Skeletal muscle satellite cell (primary cell): ENCODE results near the gene SPSB1.

Experiments
- H3K27me3 ChIP-seq: 2 replicates; pipeline ENCODE4 v1.7.0; 2013; ENCODE audit warnings: low read length; ENCODE audit not compliant: control insufficient read depth, insufficient read depth
- H3K36me3 ChIP-seq: 2 replicates; pipeline ENCODE4 v1.7.0; 2013; ENCODE audit warnings: mild to moderate bottlenecking, control low read depth, low read length; ENCODE audit not compliant: insufficient read depth
- H3K4me1 ChIP-seq: 2 replicates; pipeline ENCODE4 v1.7.0; 2013; ENCODE audit warnings: low read length; ENCODE audit not compliant: control insufficient read depth, insufficient read depth
- H3K4me2 ChIP-seq: 2 replicates; pipeline ENCODE4 v1.7.0; 2013; ENCODE audit warnings: mild to moderate bottlenecking, low read length
- H3K4me3 ChIP-seq: 2 replicates; pipeline ENCODE4 v1.7.0; 2013; ENCODE audit warnings: low read length
- H3K9ac ChIP-seq: 2 replicates; pipeline ENCODE4 v1.7.0; 2013; ENCODE audit warnings: mild to moderate bottlenecking, low read depth, low read length, moderate library complexity
- H3K9me3 ChIP-seq: replicated peaks from 2 replicates; pipeline ENCODE4 v1.7.0; 2013; ENCODE audit warnings: mild to moderate bottlenecking, control low read depth, low read length

The SPSB1 gene

GRCh38 chr1:9262096-9262986, 30.4 kb upstream of the SPSB1 start:
- Histone ChIP-seq H3K9me3 (no peaks in the 10 kb centered on the region), H3K4me2 (no peak overlapping the region), H3K36me3 (peaks cover 44% of the 10 kb centered on the region), H3K4me3 (no peak overlapping the region), H3K27me3 (no peaks in the 10 kb centered on the region), H3K4me1 (peaks cover 13% of the 10 kb centered on the region), H3K9ac (no peak overlapping the region)

- Histone ChIP-seq H3K9me3 (no peaks in the 10 kb centered on the region), H3K36me3 (peaks cover 37% of the 10 kb centered on the region), H3K4me3 (no peak overlapping the region), H3K9ac (no peak overlapping the region), H3K4me1 (peaks cover 13% of the 10 kb centered on the region), H3K27me3 (no peaks in the 10 kb centered on the region), H3K4me2 (no peak overlapping the region)
Observed at GRCh38 chr1:9263276-9263855, 29.3 kb upstream of the SPSB1 start.

- Histone ChIP-seq H3K4me1 (peaks cover 13% of the 10 kb centered on the region), H3K9me3 (no peaks in the 10 kb centered on the region), H3K4me2 (no peak overlapping the region), H3K27me3 (no peaks in the 10 kb centered on the region), H3K4me3 (no peak overlapping the region), H3K36me3 (peaks cover 39% of the 10 kb centered on the region), H3K9ac (no peak overlapping the region)
Observed at GRCh38 chr1:9263984-9264872, 28.5 kb upstream of the SPSB1 start.

GRCh38 chr1:9265037-9265436, 27.7 kb upstream of the SPSB1 start:
- no peak overlapping the region for H3K4me2 ChIP-seq
- no peaks in the 10 kb centered on the region for H3K9me3 ChIP-seq
- H3K4me1 ChIP-seq = peaks cover 13% of the 10 kb centered on the region
- peaks cover 46% of the 10 kb centered on the region for H3K36me3 ChIP-seq
- no peak overlapping the region for H3K9ac ChIP-seq
- H3K4me3 ChIP-seq = no peak overlapping the region
- no peaks in the 10 kb centered on the region for H3K27me3 ChIP-seq

GRCh38 chr1:9265968-9266367, 26.7 kb upstream of the SPSB1 start:
- H3K9me3 ChIP-seq = no peaks in the 10 kb centered on the region
- no peaks in the 10 kb centered on the region for H3K27me3 ChIP-seq
- no peak overlapping the region for H3K4me3 ChIP-seq
- peaks cover 20% of the 10 kb centered on the region for H3K4me1 ChIP-seq
- H3K4me2 ChIP-seq = no peak overlapping the region
- H3K36me3 ChIP-seq = peaks cover 46% of the 10 kb centered on the region
- no peak overlapping the region for H3K9ac ChIP-seq

GRCh38 chr1:9267352-9267686, 25.4 kb upstream of the SPSB1 start:
- no peaks in the 10 kb centered on the region for H3K27me3 ChIP-seq
- no peak overlapping the region for H3K9ac ChIP-seq
- H3K36me3 ChIP-seq = peaks cover 46% of the 10 kb centered on the region

GRCh38 chr1:9267827-9268581, 24.7 kb upstream of the SPSB1 start:
- Histone ChIP-seq H3K27me3 (no peaks in the 10 kb centered on the region), H3K36me3 (peaks cover 42% of the 10 kb centered on the region), H3K9ac (no peak overlapping the region), H3K9me3 (no peaks in the 10 kb centered on the region), H3K4me2 (no peak overlapping the region), H3K4me3 (no peak overlapping the region), H3K4me1 (peaks cover 20% of the 10 kb centered on the region)

More at GRCh38 chr1:9267352-9267686, 25.4 kb upstream of the SPSB1 start:
- Histone ChIP-seq H3K9me3 (no peaks in the 10 kb centered on the region), H3K4me2 (no peak overlapping the region), H3K4me3 (no peak overlapping the region), H3K4me1 (peaks cover 20% of the 10 kb centered on the region)

GRCh38 chr1:9269078-9269501, 23.6 kb upstream of the SPSB1 start:
- H3K27me3 ChIP-seq = no peaks in the 10 kb centered on the region
- no peak overlapping the region for H3K4me3 ChIP-seq
- H3K4me1 ChIP-seq = peaks cover 20% of the 10 kb centered on the region
- H3K36me3 ChIP-seq = peaks cover 34% of the 10 kb centered on the region
- no peak overlapping the region for H3K4me2 ChIP-seq
- H3K9ac ChIP-seq = no peak overlapping the region
- no peaks in the 10 kb centered on the region for H3K9me3 ChIP-seq

GRCh38 chr1:9269721-9270120, 23.0 kb upstream of the SPSB1 start:
- no peak overlapping the region for H3K4me3 ChIP-seq
- no peak overlapping the region for H3K4me2 ChIP-seq
- H3K9ac ChIP-seq = no peak overlapping the region
- H3K9me3 ChIP-seq = no peaks in the 10 kb centered on the region
- H3K4me1 ChIP-seq = peaks cover 20% of the 10 kb centered on the region
- H3K36me3 ChIP-seq = peaks cover 28% of the 10 kb centered on the region
- H3K27me3 ChIP-seq = no peaks in the 10 kb centered on the region

GRCh38 chr1:9270290-9270883, 22.3 kb upstream of the SPSB1 start:
- no peak overlapping the region for H3K9ac ChIP-seq
- peaks cover 21% of the 10 kb centered on the region for H3K36me3 ChIP-seq
- no peak overlapping the region for H3K4me2 ChIP-seq
- H3K4me1 ChIP-seq = peaks cover 27% of the 10 kb centered on the region
- H3K27me3 ChIP-seq = no peaks in the 10 kb centered on the region
- H3K4me3 ChIP-seq = no peak overlapping the region
- H3K9me3 ChIP-seq = no peaks in the 10 kb centered on the region
